Measurements from ENCODE around the gene DNAAF1.

DNAAF1 gene

GRCh38 chr16:84139628-84140258, 5.4 kb upstream of the DNAAF1 start:
- Histone ChIP-seq H3K4me3 (ENCODE audit: low read depth, low read length) (no peak overlapping the region), H3K79me2 (ENCODE audit: control insufficient read depth, insufficient read depth, low read length, poor library complexity) (peaks cover under 1% of the 10 kb centered on the region), H2AFZ (ENCODE audit: insufficient read depth, low read length, poor library complexity) (no peak overlapping the region), H4K91ac (ENCODE audit: low read depth, low read length) (no peak overlapping the region), H3K9ac (ENCODE audit: low read length) (no peak overlapping the region), H3K79me1 (ENCODE audit: low read length) (peaks cover under 1% of the 10 kb centered on the region), H3K36me3 (ENCODE audit: control insufficient read depth in 1 of 2, insufficient read depth in 2 of 2, low read length in 2 of 2) (no peaks in the 10 kb centered on the region), H3K27ac (ENCODE audit: low read depth, low read length) (no peak overlapping the region), H3K4me1 (ENCODE audit: control insufficient read depth in 1 of 2, insufficient read depth in 2 of 2, low read length in 2 of 2) (peaks cover 5 to 6% of the 10 kb centered on the region in 2 experiments), H3K18ac (ENCODE audit: low read length) (no peak overlapping the region), H2AK5ac (ENCODE audit: low read length) (no peak overlapping the region), H4K12ac (ENCODE audit: low read depth, low read length) (no peak overlapping the region), H3K9me3 (ENCODE audit: insufficient read depth, low read depth, low read length) (no peaks in the 10 kb centered on the region), H4K8ac (ENCODE audit: low read depth, low read length) (no peak overlapping the region), H3K27me3 (ENCODE audit: insufficient read depth, low read length) (no peaks in the 10 kb centered on the region), H2BK12ac (ENCODE audit: low read length) (no peak overlapping the region), H2BK5ac (ENCODE audit: low read depth, low read length, poor library complexity) (no peak overlapping the region), H2BK120ac (ENCODE audit: insufficient read depth, low read length, poor library complexity) (no peak overlapping the region), H3K4me2 (ENCODE audit: low read length) (no peak overlapping the region), H3K23ac (ENCODE audit: low read length) (no peak overlapping the region), H3K14ac (ENCODE audit: low read length) (no peak overlapping the region), H3K4ac (ENCODE audit: low read depth, low read length) (no peak overlapping the region)
- no peak for DNase-seq
- no CpG with 5 or more reads among the region's 6 CpGs for WGBS (ENCODE audit: extremely low coverage, insufficient coverage, insufficient read length)

- Histone ChIP-seq H2AK5ac (ENCODE audit: low read length) (no peak overlapping the region), H3K14ac (ENCODE audit: low read length) (no peak overlapping the region), H3K9me3 (ENCODE audit: insufficient read depth, low read depth, low read length) (no peaks in the 10 kb centered on the region), H3K4me2 (ENCODE audit: low read length) (no peak overlapping the region), H3K79me2 (ENCODE audit: control insufficient read depth, insufficient read depth, low read length, poor library complexity) (peaks cover 2% of the 10 kb centered on the region), H3K27ac (ENCODE audit: low read depth, low read length) (no peak overlapping the region), H4K91ac (ENCODE audit: low read depth, low read length) (no peak overlapping the region), H3K23ac (ENCODE audit: low read length) (no peak overlapping the region), H3K4me3 (ENCODE audit: low read depth, low read length) (no peak overlapping the region), H3K79me1 (ENCODE audit: low read length) (peaks cover 3% of the 10 kb centered on the region), H2AFZ (ENCODE audit: insufficient read depth, low read length, poor library complexity) (no peak overlapping the region), H3K27me3 (ENCODE audit: insufficient read depth, low read length) (no peaks in the 10 kb centered on the region), H3K36me3 (ENCODE audit: control insufficient read depth in 1 of 2, insufficient read depth in 2 of 2, low read length in 2 of 2) (no peaks in the 10 kb centered on the region), H3K4ac (ENCODE audit: low read depth, low read length) (no peak overlapping the region), H3K4me1 (ENCODE audit: control insufficient read depth in 1 of 2, insufficient read depth in 2 of 2, low read length in 2 of 2) (peaks cover 5 to 8% of the 10 kb centered on the region in 2 experiments), H2BK120ac (ENCODE audit: insufficient read depth, low read length, poor library complexity) (no peak overlapping the region), H3K9ac (ENCODE audit: low read length) (no peak overlapping the region), H2BK5ac (ENCODE audit: low read depth, low read length, poor library complexity) (no peak overlapping the region), H3K18ac (ENCODE audit: low read length) (no peak overlapping the region), H2BK12ac (ENCODE audit: low read length) (no peak overlapping the region), H4K8ac (ENCODE audit: low read depth, low read length) (no peak overlapping the region), H4K12ac (ENCODE audit: low read depth, low read length) (no peak overlapping the region)
- WGBS (ENCODE audit: extremely low coverage, insufficient coverage, insufficient read length), result no CpG with 5 or more reads among the region's 13 CpGs
- peak in 1 of 2 donors; percentile 26 for DNase-seq
Observed at GRCh38 chr16:84141143-84141670, 3.9 kb upstream of the DNAAF1 start.

GRCh38 chr16:84143081-84143480, 2.0 kb upstream of the DNAAF1 start:
- Histone ChIP-seq H4K12ac (ENCODE audit: low read depth, low read length) (no peak overlapping the region), H3K14ac (ENCODE audit: low read length) (no peak overlapping the region), H3K27ac (ENCODE audit: low read depth, low read length) (no peak overlapping the region), H2BK12ac (ENCODE audit: low read length) (no peak overlapping the region), H2AFZ (ENCODE audit: insufficient read depth, low read length, poor library complexity) (no peak overlapping the region), H3K18ac (ENCODE audit: low read length) (no peak overlapping the region), H3K4me2 (ENCODE audit: low read length) (no peak overlapping the region), H4K91ac (ENCODE audit: low read depth, low read length) (no peak overlapping the region), H2BK120ac (ENCODE audit: insufficient read depth, low read length, poor library complexity) (no peak overlapping the region), H2AK5ac (ENCODE audit: low read length) (no peak overlapping the region), H3K4ac (ENCODE audit: low read depth, low read length) (no peak overlapping the region), H3K4me3 (ENCODE audit: low read depth, low read length) (no peak overlapping the region), H3K79me1 (ENCODE audit: low read length) (peaks cover 3% of the 10 kb centered on the region), H3K79me2 (ENCODE audit: control insufficient read depth, insufficient read depth, low read length, poor library complexity) (peaks cover 2% of the 10 kb centered on the region), H3K23ac (ENCODE audit: low read length) (no peak overlapping the region), H4K8ac (ENCODE audit: low read depth, low read length) (no peak overlapping the region), H3K9ac (ENCODE audit: low read length) (no peak overlapping the region), H3K27me3 (ENCODE audit: insufficient read depth, low read length) (no peaks in the 10 kb centered on the region), H2BK5ac (ENCODE audit: low read depth, low read length, poor library complexity) (no peak overlapping the region), H3K4me1 (ENCODE audit: control insufficient read depth in 1 of 2, insufficient read depth in 2 of 2, low read length in 2 of 2) (peaks cover 5 to 8% of the 10 kb centered on the region in 2 experiments), H3K9me3 (ENCODE audit: insufficient read depth, low read depth, low read length) (no peaks in the 10 kb centered on the region), H3K36me3 (ENCODE audit: control insufficient read depth in 1 of 2, insufficient read depth in 2 of 2, low read length in 2 of 2) (no peaks in the 10 kb centered on the region)
- WGBS (ENCODE audit: extremely low coverage, insufficient coverage, insufficient read length), result no CpG with 5 or more reads among the region's 1 CpG
- DNase-seq, result no peak

GRCh38 chr16:84143784-84144199, 1.3 kb upstream of the DNAAF1 start:
- WGBS (ENCODE audit: extremely low coverage, insufficient coverage, insufficient read length), result no CpG with 5 or more reads among the region's 13 CpGs
- Histone ChIP-seq H3K36me3 (ENCODE audit: control insufficient read depth in 1 of 2, insufficient read depth in 2 of 2, low read length in 2 of 2) (no peaks in the 10 kb centered on the region), H3K79me1 (ENCODE audit: low read length) (peaks cover 3% of the 10 kb centered on the region)

More at GRCh38 chr16:84143784-84144199, 1.3 kb upstream of the DNAAF1 start:
- Histone ChIP-seq H3K4me3 (ENCODE audit: low read depth, low read length) (no peak overlapping the region), H3K4me2 (ENCODE audit: low read length) (peak overlapping the region; percentile 91), H2BK120ac (ENCODE audit: insufficient read depth, low read length, poor library complexity) (no peak overlapping the region), H3K4ac (ENCODE audit: low read depth, low read length) (peak overlapping the region; percentile 41), H3K27ac (ENCODE audit: low read depth, low read length) (no peak overlapping the region), H3K4me1 (ENCODE audit: control insufficient read depth in 1 of 2, insufficient read depth in 2 of 2, low read length in 2 of 2) (peaks cover 5 to 8% of the 10 kb centered on the region in 2 experiments), H3K23ac (ENCODE audit: low read length) (no peak overlapping the region), H3K9me3 (ENCODE audit: insufficient read depth, low read depth, low read length) (no peaks in the 10 kb centered on the region), H3K18ac (ENCODE audit: low read length) (no peak overlapping the region), H2BK12ac (ENCODE audit: low read length) (no peak overlapping the region), H3K79me2 (ENCODE audit: control insufficient read depth, insufficient read depth, low read length, poor library complexity) (peaks cover 2% of the 10 kb centered on the region), H3K9ac (ENCODE audit: low read length) (no peak overlapping the region), H3K14ac (ENCODE audit: low read length) (no peak overlapping the region), H4K12ac (ENCODE audit: low read depth, low read length) (no peak overlapping the region), H4K8ac (ENCODE audit: low read depth, low read length) (no peak overlapping the region), H2AFZ (ENCODE audit: insufficient read depth, low read length, poor library complexity) (no peak overlapping the region), H3K27me3 (ENCODE audit: insufficient read depth, low read length) (no peaks in the 10 kb centered on the region), H4K91ac (ENCODE audit: low read depth, low read length) (no peak overlapping the region), H2BK5ac (ENCODE audit: low read depth, low read length, poor library complexity) (no peak overlapping the region), H2AK5ac (ENCODE audit: low read length) (no peak overlapping the region)
- no peak for DNase-seq
